Measurements from ENCODE around the gene C2CD4D.

DNA sequence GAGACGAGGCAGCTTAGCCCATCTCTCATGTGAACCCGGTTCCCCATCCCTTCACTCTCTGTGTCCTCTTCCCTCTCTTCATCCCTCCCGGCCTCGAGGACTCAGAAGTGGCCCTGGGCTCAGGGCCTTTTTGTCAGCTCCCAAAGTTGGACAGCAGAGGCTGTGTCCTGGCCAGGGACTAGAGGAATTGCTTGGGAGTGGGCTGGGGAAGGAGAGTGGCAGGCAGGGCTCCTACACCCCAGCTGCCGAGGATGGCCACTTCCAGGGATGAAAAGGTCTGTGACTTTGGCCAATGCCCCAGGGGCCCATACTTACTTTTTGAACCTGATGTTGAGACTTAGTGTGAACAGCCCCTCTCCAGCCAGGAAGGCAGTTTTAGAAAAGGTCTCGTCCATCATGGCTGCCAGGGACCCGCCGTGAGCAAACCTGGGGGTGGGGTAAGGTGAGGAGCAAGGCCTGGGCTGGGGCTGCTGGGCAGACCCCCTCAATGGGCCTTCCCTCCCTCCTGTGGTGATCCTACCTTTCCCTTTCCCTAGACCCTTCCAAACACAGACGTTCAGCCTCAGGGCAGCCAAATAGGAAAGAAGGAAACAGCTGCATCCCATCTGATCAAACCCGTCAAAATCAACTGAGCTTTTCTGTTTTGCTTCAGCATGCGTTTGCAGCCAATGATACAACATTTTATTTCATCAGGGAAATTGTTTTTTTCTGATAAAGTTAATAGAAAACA lies 8.4 kb upstream of the C2CD4D start:
- TF ChIP-seq POLR2A (IDR thresholded peaks at IDR 0.05) = no peak
- TF ChIP-seq, protein P1, sequence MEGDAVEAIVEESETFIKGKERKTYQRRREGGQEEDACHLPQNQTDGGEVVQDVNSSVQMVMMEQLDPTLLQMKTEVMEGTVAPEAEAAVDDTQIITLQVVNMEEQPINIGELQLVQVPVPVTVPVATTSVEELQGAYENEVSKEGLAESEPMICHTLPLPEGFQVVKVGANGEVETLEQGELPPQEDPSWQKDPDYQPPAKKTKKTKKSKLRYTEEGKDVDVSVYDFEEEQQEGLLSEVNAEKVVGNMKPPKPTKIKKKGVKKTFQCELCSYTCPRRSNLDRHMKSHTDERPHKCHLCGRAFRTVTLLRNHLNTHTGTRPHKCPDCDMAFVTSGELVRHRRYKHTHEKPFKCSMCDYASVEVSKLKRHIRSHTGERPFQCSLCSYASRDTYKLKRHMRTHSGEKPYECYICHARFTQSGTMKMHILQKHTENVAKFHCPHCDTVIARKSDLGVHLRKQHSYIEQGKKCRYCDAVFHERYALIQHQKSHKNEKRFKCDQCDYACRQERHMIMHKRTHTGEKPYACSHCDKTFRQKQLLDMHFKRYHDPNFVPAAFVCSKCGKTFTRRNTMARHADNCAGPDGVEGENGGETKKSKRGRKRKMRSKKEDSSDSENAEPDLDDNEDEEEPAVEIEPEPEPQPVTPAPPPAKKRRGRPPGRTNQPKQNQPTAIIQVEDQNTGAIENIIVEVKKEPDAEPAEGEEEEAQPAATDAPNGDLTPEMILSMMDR (IDR thresholded peaks at IDR 0.05) = no peak

Measured in uterus (tissue), 2 donors.